GM08714 (cell line): ENCODE measurements around the gene SH2B2.
A peak's percentile ranks its signal among the peaks of the same experiment; 100 is the strongest.
"Not testable (repeated sequence)": the region's sequence is repeated elsewhere in the genome, so short reads cannot be mapped to it uniquely, and the experiment has no call there.

Experiments
- H3K4me3 ChIP-seq: fragments of 200-500 bp; sonication (Bioruptor generic); 2 replicates; pipeline ENCODE4 v1.5.1; 2014; ENCODE audit warnings: mild to moderate bottlenecking, low read length, inconsistent platforms
- ZNF274 ChIP-seq: IDR thresholded peaks from 2 replicates; pipeline ENCODE4 v1.6.1; 2012; ENCODE audit warnings: mild to moderate bottlenecking, low read depth, low read length

The SH2B2 gene

DNA sequence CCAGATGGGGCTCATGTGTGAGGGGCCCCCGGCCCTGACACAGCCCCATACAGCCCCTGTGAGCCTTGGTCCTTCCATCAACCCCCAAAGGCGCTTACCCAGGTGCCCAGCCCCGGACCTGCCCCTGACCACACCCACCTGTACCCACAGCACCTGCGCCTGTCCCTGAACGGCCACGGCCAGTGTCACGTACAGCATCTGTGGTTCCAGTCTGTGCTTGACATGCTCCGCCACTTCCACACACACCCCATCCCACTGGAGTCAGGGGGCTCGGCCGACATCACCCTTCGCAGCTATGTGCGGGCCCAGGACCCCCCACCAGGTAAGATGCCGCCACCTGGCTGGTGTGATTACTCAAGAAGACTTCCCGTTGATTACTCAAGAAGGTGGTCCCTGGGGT lies 33.5 kb downstream of the SH2B2 start:
- no peak overlapping the region for H3K4me3 ChIP-seq
- TF ChIP-seq ZNF274 = no peak

DNA sequence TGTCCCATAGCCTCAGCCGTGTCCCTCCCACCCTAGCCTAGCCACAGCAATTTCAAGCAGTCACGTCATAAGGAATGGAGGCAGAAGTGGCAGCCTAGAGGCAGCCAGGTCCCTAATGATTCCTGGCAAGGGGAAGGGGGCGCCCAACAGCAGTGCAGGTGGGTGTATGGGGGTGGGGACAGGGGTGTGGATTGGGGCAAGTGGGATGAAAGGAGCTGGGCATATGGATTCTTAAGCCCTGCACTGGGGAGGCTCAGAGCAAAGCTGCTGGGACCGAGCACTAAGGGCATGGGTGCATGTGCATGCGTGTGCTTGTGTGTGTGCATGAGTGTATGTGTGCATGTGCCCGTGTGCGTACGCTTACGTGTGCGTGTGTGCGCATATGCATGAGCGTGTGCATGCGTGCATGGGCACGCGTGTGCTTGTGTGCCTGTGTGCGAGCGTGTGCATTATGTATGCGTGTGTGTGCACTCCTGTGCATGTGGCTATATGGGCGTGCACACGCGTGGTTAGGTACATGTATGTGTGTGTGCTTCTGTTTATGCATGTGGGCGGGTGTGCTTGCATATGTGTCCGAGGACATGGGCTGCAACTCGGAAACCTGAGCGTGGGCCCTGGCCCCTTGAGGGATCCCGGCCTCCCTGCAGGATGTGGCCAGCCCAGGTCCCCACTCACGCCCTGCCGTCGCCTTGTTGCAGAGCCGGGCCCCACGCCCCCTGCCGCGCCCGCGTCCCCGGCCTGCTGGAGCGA lies 34.1 kb downstream of the SH2B2 start:
- no peak overlapping the region for H3K4me3 ChIP-seq
- TF ChIP-seq ZNF274 = no peak

DNA sequence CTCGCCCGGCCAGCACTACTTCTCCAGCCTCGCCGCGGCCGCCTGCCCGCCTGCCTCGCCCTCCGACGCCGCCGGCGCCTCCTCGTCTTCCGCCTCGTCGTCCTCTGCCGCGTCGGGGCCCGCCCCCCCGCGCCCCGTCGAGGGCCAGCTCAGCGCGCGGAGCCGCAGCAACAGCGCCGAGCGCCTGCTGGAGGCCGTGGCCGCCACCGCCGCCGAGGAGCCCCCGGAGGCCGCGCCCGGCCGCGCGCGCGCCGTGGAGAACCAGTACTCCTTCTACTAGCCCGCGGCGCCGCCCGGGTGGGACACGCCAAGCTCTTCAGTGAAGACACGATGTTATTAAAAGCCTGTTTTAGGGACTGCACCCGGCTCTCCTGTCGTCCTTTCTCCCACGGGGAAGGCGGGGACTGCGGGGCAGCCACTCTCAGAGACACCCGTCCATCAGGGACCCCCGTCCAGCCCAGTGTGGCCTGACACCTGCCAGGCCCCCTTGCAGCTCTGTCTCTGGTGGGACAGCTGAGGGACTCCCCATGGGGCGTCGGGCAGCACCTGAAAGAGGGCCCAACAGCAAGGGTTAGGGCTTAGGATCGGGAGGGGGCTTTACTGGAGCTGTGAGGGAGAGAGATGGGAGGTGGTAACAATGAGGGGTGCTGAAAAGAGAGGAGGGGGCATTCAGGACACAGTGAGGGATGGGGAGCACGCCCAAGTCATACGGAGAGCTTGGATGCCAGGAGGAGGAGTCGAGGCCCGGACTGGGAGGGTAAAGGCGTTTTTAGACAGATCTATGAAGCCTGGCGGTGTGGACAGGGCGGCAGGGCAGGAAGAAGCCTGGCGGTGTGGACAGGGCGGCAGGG lies 34.9 kb downstream of the SH2B2 start:
- no peak for TF ChIP-seq ZNF274
- no peak overlapping the region for H3K4me3 ChIP-seq

DNA sequence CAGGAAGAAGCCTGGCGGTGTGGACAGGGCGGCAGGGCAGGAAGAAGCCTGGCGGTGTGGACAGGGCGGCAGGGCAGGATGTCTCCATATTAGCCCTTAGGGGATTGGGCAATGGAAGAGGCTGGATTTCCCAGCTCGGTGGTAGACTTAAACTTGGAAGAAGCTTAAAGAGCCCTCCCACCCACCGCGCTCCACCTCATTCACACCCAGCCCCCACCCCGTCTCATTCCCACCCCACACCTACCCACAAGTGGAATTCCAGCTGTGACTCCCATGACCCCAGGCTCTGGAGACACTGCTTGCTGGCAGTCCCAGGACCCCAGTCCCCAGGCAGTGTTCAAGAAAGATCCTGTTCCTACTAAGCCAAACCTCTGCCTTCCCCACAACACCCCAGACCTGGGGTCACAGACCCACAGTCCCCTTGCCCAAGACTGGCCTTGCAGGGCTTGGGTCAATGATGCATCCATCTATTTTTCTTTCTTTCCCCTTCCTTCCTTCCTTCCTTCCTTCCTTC lies 35.6 kb downstream of the SH2B2 start:
- H3K4me3 ChIP-seq = no peak overlapping the region
- no peak for TF ChIP-seq ZNF274

DNA sequence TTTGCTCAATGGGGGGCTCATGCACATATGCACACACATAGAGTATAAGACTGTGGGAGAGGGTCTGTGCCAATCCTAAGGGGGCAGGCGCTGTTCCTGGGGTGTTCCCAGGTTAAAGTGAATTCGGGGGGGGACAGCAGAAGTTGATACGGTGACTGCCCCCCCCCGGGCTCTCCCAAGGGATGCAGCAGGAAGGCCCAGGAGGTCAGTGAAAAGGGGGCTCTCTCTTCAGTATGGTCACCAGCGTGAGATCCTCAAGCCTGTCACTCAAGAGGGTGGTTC lies 37.2 kb downstream of the SH2B2 start:
- no peak for TF ChIP-seq ZNF274
- no peak overlapping the region for H3K4me3 ChIP-seq

DNA sequence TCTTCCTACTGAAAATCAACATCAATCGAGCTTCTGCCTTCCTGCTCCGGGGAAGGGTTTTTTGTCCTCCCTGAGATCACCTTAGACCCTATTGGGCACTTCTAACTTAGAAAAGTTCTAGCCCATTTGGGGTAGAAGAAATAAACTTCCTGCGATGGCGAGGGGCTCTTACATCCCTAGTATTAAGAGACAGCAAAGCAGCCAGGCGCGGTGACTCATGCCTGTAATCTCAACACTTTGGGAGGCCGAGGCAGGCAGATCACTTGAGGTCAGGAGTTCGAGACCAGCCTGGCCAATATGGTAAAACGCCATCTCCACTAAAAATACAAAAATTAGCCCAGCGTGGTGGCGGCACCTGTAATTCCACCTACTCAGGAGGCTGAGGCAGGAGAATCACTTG lies 38.4 kb downstream of the SH2B2 start:
- not testable (repeated sequence) for H3K4me3 ChIP-seq

DNA sequence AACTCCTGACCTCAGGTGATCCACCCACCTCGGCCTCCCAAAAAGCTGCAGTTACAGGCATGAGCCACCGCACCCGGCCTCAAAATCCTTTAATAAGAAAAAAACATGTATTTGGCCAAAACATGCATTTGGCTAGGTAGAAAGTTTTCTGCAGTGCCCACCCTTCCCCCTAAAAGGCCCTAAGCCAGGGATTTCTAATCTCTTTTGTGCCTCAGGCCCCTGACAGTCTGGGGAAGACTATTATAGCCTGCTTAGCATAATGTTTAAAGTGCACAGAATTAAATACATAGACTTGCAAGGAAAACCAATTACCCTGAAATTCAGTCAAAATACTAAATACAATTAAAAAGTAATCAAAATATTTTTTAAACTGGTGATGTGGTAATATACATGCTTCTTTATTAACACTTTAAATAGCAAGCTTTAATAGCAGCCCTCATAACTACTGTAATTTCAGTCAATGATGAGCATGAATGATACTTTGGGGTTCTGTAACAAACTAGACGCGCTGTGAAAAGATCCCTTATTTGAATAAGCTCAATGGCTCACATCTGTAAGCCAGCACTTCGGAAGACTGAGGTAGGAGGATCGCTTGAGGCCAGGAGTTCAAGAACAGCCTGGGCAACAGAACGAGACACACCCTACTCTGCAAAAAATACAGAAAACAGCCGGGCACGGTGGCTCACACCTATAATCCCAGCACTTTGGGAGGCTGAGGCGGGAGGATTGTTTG lies 39.7 kb downstream of the SH2B2 start:
- no peak for TF ChIP-seq ZNF274
- no peak overlapping the region for H3K4me3 ChIP-seq

DNA sequence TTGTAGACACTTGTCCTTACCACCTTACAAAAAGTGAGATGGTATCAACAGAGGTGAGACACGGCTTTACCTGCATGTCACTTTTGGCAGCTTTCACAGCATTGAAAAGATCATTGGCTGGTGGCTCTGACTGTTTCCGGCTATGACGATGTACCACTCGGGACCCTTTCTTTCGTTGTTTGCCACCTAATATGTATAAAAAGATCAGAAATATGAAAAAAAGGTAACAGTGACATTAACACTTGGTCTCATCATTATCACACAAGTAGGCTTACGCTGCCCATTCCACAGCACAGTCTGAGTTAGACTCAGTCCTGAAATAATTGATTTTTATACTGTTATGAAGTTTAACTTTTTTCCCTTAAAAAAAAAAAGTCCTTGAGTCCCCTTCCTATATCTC lies 40.5 kb downstream of the SH2B2 start:
- not testable (repeated sequence) for H3K4me3 ChIP-seq

DNA sequence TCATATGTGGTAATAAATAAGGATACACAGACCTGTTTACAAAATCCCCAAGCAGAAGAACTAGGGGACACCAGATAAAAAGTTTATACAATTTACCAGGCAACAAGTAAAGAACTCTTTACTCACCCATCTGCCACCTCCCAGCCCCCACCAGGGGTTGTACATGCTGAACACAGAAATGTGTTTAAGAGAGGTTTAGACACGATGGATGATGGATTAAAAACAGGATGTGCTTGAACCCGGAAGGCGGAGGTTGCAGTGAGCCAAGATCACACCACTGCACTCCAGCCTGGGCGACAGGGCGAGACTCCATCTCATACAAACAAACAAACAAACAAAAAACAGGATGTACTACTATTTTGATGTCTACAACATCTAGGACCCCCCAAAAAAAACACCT lies 42.2 kb downstream of the SH2B2 start:
- H3K4me3 ChIP-seq = not testable (repeated sequence)

DNA sequence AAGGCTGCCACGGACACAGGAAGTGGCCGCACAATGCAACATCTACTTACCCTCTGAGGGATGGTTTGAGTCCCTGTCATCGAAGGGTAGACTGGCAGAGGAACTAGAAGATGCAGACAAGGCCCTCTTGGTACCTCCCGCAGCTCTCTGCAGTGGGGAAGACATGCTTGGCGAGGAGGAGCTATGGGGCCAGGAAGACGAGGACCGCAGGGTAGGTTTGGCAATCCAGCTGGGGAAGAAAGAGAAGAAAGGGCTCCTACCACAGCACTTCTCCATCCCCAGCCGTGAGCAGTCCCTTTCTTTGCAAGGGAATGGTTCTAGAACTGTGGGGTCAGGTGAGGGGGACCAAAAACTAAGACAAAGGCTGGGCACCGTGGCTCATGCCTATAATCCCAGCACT lies 42.7 kb downstream of the SH2B2 start:
- not testable (repeated sequence) for H3K4me3 ChIP-seq

DNA sequence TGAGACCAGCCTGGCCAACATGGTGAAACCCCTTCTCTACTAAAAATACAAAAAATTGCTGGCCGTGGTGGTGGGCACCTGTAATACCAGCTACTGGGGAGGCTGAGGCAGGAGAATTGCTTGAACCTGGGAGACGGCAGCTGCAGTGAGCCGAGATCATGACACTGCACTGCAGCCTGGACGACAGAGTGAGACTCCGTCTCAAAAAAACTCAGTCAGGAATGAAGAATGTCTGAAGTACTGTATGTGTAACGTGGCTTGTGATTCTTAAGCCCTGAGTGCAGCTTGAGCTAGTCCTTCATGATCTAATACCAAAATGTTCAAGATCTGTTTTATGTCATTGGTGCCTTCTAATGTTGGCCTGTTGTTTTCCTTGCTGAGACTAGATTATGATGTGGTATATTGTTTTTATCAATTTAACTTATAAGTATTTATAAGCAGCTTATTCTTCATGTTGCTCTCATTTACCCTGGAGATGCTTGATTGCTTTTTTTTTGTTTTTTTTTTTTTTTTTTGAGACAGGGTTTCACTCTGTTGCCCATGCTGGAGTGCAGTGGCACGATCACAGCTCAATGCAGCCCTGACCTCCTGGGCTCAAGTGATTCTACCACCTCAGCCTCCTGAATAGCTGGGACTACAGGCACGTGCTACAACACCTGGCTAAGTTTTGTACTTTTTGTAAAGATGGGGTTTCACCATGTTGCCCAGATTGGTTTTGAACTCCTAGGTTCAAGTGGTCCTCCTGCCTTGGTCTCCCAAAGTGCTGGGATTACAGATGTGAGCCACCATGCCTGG lies 44.2 kb downstream of the SH2B2 start:
- not testable (repeated sequence) for H3K4me3 ChIP-seq

DNA sequence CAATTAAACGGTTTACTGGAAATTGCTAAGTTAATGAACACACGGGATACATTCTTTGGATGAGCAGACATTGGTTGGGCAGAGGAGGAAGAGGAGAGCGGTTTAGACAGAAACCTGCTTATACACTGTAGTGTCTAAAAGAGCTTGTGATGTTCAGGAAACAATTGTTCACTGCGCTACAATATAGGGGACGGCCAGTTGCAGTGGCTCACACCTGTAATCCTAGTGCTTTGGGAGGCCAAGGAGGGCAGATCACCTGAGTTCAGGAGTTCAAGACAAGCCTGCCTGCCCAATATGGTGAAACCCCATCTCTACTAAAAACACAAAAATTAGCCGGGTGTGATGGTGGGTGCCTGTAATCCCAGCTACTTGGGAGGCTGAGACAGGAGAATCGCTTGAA lies 48.9 kb downstream of the SH2B2 start:
- not testable (repeated sequence) for H3K4me3 ChIP-seq

DNA sequence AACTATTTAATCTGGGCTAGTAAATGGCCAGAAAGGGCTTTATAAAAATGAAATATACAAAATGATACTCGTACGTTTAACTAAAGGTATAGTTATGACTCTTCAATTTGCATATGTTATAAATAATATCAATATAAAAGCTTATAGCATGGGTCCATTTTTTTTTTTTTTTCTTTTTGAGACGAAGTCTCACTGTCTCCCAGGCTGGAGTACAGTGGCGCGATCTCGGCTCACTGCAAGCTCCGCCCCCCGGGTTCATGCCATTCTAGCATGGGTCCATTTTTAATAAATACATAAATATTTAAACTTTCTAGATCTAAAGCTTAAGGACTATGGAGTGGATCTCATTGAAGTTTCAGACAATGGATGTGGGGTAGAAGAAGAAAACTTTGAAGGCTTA lies 50.3 kb downstream of the SH2B2 start:
- H3K4me3 ChIP-seq = not testable (repeated sequence)

DNA sequence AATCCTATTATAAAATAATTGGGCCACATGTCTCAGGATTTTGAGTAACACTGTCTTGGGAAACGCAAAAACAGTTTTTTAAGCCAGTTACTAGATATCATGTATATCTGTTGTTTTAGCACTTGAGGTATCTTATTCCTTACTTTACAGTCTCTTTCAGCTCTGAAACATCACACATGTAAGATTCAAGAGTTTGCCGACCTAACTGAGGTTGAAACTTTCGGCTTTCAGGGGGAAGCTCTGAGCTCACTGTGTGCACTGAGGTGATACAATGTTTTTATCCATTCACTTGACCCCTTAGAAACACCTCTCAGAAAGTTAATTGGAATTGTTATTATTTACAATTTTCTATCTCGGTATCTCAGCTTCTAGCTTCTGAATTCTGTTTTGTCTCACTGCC lies 50.8 kb downstream of the SH2B2 start:
- H3K4me3 ChIP-seq = not testable (repeated sequence)

DNA sequence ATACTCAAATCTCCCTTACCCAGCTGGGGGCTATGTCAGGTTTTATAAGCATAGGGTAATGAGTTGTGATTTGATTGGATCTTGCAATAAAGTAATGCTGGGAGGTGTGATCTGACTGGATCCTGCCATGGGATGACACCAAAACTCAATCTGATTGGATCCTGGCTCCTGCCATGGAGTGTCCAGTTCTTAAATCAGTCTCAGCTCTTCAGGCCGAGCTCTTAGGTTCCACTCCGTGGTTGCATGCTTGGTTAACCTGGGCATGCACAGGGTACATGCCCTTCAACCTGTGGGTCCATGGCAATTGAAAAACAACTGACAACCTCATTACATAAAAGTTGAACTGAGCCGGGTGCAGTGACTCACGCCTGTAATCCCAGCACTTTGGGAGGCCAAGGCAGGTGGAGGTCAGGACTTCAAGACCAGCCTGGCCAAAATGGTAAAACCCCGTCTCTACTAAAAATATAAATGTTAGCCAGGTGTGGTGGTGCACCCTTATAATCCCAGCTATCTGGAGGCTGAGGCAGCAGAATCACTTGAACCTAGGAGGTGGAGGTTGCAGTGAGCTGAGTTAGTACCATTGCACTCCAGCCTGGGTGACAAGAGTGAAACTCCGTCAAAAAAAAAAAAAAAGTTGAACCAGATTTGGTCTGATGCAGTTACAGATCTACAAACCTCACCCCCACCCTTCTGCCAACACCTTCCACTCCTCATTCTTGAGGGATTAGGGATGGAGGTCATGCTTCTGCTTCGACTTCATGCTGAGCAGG lies 54.1 kb downstream of the SH2B2 start:
- H3K4me3 ChIP-seq = not testable (repeated sequence)

DNA sequence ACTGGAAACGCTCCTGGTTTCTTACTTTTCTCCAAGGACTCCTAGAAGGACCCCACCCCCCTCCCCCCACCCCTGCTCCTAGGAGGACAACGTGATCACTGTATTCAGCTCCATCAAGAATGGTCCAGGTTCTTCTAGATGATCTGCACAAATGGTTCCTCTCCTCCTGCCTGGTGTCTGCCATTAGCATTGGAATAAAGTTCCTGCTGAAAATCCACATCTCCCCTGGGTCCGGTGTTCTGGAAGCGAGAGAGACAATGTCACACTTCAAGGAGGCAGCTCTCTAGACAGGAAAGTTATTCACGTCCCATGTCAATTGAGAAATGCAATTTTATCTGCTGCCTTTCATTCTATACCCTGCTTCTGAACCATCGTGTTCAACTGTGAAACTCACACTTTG lies 60.3 kb downstream of the SH2B2 start:
- not testable (repeated sequence) for H3K4me3 ChIP-seq

DNA sequence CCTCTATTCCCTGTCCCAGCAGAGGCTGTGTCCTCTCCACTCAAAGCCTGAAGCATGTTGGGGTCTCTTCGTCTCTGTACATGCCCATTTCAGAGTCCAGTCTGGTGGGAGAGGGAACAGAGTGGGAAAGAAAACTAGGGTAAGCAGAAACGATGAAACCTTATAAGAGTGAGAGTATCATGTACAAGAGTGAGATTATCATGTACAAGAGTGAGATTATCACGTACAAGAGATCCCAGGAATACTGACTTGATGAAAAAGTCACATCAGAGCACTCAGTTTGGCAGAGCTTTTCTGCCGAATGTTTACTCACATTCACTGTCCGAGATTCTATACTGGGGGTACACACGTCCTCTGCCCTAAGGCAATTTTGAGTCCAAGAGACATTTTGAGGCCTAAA lies 69.7 kb downstream of the SH2B2 start, which contains the start of gene SPDYE6:
Gene SPDYE6 (minus strand): TSS at position 101 of the 400 bp plus-strand sequence. CDS start 421 bp downstream, outside the sequence.
- H3K4me3 ChIP-seq = not testable (repeated sequence)

DNA sequence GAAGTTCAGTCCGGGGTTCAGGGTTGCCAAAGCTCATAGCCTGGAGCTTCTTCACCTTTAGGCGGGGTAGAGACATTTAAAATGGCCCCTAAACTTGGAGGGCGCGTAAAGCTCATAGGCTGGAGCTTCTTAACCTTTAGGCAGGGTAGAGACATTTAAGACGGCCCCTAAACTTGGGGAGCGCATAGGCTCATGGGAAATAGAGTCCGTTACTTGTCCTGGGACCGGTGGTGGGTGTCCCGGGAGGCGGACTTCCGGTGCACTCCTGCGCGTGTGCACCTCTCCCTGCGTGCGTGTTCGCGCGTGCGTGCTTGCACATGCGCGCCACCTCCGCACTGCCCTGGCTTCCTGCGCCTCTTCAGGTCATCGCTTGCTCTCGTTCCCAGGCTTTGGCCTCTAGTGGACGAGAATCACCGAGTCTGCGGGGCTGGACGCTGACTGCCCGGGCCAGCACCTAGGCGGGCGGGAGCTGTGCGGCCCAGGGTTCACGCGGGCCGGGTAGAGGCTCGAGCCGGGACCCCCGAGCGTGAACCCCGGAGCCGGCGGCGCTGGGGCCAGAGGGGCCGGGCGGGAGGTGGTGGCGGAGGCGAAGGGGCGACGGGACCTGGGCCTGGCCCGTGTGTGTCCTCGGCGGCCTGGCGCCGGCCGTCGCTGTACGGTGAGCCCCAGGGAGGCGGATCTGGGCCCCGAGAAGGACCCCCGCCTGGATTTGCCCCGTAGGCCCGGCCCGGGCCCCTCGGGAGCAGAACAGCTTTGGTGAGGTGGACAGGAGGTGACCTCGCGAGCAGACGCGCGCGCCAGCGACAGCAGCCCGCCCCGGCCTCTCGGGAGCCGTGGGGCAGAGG lies 77.1 kb downstream of the SH2B2 start:
- peak overlapping the region; percentile 66 for H3K4me3 ChIP-seq
